Measurements from ENCODE around the gene LYPD6.

- TF ChIP-seq EZH2 (IDR thresholded peaks at IDR 0.05; ENCODE audit: low read depth, unreplicated experiment) (no peak), POLR2AphosphoS5 (IDR thresholded peaks at IDR 0.05; ENCODE audit: low read depth) (no peak), EZH2phosphoT487 (IDR thresholded peaks at IDR 0.05; ENCODE audit: unreplicated experiment) (no peak), STAT1 (IDR thresholded peaks at IDR 0.05; ENCODE audit: unreplicated experiment) (no peak), CREB1 (CRISPR knock-in tag; IDR thresholded peaks at IDR 0.05; ENCODE audit: low read depth) (no peak), JUNB (IDR thresholded peaks at IDR 0.05; ENCODE audit: unreplicated experiment) (no peak), NANOG (IDR thresholded peaks at IDR 0.05; ENCODE audit: borderline replicate concordance) (no peak), ZNF114 (CRISPR knock-in tag; IDR thresholded peaks at IDR 0.05) (no peak), ZNF462 (CRISPR knock-in tag; IDR thresholded peaks at IDR 0.05) (no peak), ZNF331 (CRISPR knock-in tag; IDR thresholded peaks at IDR 0.05; ENCODE audit: low read depth) (no peak)
- TF ChIP-seq, protein P1, sequence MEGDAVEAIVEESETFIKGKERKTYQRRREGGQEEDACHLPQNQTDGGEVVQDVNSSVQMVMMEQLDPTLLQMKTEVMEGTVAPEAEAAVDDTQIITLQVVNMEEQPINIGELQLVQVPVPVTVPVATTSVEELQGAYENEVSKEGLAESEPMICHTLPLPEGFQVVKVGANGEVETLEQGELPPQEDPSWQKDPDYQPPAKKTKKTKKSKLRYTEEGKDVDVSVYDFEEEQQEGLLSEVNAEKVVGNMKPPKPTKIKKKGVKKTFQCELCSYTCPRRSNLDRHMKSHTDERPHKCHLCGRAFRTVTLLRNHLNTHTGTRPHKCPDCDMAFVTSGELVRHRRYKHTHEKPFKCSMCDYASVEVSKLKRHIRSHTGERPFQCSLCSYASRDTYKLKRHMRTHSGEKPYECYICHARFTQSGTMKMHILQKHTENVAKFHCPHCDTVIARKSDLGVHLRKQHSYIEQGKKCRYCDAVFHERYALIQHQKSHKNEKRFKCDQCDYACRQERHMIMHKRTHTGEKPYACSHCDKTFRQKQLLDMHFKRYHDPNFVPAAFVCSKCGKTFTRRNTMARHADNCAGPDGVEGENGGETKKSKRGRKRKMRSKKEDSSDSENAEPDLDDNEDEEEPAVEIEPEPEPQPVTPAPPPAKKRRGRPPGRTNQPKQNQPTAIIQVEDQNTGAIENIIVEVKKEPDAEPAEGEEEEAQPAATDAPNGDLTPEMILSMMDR (conservative IDR thresholded peaks at IDR 0.05; ENCODE audit: low read depth in 2 of 2), result no peak
- TF ChIP-seq, protein P2, sequence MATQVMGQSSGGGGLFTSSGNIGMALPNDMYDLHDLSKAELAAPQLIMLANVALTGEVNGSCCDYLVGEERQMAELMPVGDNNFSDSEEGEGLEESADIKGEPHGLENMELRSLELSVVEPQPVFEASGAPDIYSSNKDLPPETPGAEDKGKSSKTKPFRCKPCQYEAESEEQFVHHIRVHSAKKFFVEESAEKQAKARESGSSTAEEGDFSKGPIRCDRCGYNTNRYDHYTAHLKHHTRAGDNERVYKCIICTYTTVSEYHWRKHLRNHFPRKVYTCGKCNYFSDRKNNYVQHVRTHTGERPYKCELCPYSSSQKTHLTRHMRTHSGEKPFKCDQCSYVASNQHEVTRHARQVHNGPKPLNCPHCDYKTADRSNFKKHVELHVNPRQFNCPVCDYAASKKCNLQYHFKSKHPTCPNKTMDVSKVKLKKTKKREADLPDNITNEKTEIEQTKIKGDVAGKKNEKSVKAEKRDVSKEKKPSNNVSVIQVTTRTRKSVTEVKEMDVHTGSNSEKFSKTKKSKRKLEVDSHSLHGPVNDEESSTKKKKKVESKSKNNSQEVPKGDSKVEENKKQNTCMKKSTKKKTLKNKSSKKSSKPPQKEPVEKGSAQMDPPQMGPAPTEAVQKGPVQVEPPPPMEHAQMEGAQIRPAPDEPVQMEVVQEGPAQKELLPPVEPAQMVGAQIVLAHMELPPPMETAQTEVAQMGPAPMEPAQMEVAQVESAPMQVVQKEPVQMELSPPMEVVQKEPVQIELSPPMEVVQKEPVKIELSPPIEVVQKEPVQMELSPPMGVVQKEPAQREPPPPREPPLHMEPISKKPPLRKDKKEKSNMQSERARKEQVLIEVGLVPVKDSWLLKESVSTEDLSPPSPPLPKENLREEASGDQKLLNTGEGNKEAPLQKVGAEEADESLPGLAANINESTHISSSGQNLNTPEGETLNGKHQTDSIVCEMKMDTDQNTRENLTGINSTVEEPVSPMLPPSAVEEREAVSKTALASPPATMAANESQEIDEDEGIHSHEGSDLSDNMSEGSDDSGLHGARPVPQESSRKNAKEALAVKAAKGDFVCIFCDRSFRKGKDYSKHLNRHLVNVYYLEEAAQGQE (IDR thresholded peaks at IDR 0.05; ENCODE audit: unreplicated experiment), result no peak
- TF ChIP-seq, protein P3, sequence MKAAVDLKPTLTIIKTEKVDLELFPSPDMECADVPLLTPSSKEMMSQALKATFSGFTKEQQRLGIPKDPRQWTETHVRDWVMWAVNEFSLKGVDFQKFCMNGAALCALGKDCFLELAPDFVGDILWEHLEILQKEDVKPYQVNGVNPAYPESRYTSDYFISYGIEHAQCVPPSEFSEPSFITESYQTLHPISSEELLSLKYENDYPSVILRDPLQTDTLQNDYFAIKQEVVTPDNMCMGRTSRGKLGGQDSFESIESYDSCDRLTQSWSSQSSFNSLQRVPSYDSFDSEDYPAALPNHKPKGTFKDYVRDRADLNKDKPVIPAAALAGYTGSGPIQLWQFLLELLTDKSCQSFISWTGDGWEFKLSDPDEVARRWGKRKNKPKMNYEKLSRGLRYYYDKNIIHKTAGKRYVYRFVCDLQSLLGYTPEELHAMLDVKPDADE (IDR thresholded peaks at IDR 0.05), result no peak
These were observed 136.2 kb downstream of the LYPD6 start for GRCh38 chr2:149466635-149467034.

Measured in GM23338 (cell line).